T-helper 2 cell treated with Interferon-gamma antibody and Interleukin-4, amounts not matched to agents 5 μg/mL and 100 μg/mL, for 36 hours (primary cell): ENCODE measurements around the gene CTSA.

Experiments
- DNase-seq: peaks from one replicate; pipeline ENCODE4 v3.0.0; 2021; ENCODE audit warnings: low spot score
- H3K27ac Mint-ChIP-seq: one replicate; pipeline ENCODE4 v1.8.0; 2021; ENCODE audit warnings: mild to moderate bottlenecking, mixed read lengths
- H3K27me3 Mint-ChIP-seq: one replicate; pipeline ENCODE4 v1.8.0; 2021; ENCODE audit warnings: low read depth, mixed read lengths
- H3K36me3 Mint-ChIP-seq: one replicate; pipeline ENCODE4 v1.8.0; 2021; ENCODE audit warnings: low read depth, mixed read lengths
- H3K4me1 Mint-ChIP-seq: one replicate; pipeline ENCODE4 v1.8.0; 2021; ENCODE audit warnings: low read depth, mixed read lengths
- H3K4me3 Mint-ChIP-seq: one replicate; pipeline ENCODE4 v1.8.0; 2022; ENCODE audit warnings: mild to moderate bottlenecking, moderate library complexity, mixed read lengths
- H3K9me3 Mint-ChIP-seq: one replicate; pipeline ENCODE4 v1.8.0; 2021; ENCODE audit warnings: mixed read lengths

The CTSA gene

GRCh38 chr20:45943613-45944012 lies 52.5 kb downstream of the CTSA start:
- peaks cover 52% of the 10 kb centered on the region for H3K36me3 Mint-ChIP-seq
- no peaks in the 10 kb centered on the region for H3K4me1 Mint-ChIP-seq
- no peak for DNase-seq
- no peak overlapping the region for H3K4me3 Mint-ChIP-seq
- no peak overlapping the region for H3K27ac Mint-ChIP-seq
- no peaks in the 10 kb centered on the region for H3K27me3 Mint-ChIP-seq
- H3K9me3 Mint-ChIP-seq: no peaks in the 10 kb centered on the region

- Mint-ChIP-seq H3K4me1 (no peaks in the 10 kb centered on the region), H3K27me3 (no peaks in the 10 kb centered on the region), H3K36me3 (peaks cover 56% of the 10 kb centered on the region), H3K9me3 (no peaks in the 10 kb centered on the region), H3K27ac (peak overlapping the region; percentile 19), H3K4me3 (no peak overlapping the region)
- no peak for DNase-seq
Observed at GRCh38 chr20:45944151-45944964, 53.2 kb downstream of the CTSA start.

DNA sequence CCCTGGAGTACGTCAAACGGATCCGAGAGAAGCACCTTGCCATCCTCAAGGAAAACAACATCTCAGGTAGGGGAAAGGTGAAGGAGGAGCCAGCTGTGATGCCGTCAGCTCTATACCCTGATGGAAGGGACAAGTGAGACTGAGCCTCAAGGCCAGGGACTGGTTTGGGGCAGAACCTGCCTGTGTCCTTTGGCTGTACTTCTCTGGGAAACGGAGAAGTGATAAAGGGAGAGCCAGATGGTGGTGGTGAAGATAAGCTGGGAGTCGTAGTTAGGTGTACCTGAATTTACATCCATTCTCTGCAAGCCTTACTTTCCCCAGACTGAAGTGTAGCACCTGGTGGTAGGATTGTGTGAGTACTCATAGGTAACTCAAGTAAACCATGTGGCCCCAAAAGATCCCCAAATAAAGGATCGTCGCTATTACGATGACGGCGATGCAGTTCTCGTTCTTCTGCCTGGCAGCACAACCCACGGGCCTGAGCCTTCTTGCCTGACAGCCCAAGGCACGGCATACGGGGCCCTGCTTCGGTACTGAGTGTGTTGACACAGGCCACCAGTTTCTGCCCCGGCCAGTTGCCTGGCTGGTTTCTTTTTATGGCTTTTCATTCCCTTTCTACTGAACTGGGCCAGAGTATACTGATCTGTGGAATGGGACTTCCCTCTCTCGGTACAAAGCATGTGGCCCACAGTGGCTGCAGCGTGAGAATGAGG lies 54.0 kb downstream of the CTSA start:
- Mint-ChIP-seq H3K27me3 (no peaks in the 10 kb centered on the region), H3K4me1 (no peaks in the 10 kb centered on the region), H3K27ac (no peak overlapping the region), H3K4me3 (no peak overlapping the region), H3K36me3 (peaks cover 51% of the 10 kb centered on the region), H3K9me3 (no peaks in the 10 kb centered on the region)
- DNase-seq: no peak

DNA sequence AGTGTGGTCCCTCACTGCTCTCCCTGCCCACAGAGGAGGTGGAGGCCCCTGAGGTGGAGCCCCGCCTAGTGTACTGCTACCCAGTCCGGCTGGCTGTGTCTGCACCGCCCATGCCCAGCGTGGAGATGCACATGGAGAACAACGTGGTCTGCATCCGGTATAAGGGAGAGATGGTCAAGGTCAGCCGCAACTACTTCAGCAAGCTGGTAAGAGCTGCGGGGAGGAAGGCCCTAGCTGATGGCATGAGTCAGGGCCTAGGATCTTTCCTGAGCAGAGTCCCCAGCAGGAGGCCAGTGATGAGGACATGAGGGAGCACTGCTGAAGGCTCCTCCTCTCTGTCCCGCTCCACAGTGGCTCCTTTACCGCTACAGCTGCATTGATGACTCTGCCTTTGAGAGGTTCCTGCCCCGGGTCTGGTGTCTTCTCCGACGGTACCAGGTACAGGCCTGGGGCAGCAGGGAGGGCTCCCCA lies 54.6 kb downstream of the CTSA start:
- H3K27me3 Mint-ChIP-seq: no peaks in the 10 kb centered on the region
- H3K27ac Mint-ChIP-seq: no peak overlapping the region
- no peaks in the 10 kb centered on the region for H3K9me3 Mint-ChIP-seq
- H3K36me3 Mint-ChIP-seq: peaks cover 51% of the 10 kb centered on the region
- H3K4me3 Mint-ChIP-seq: no peak overlapping the region
- H3K4me1 Mint-ChIP-seq: no peaks in the 10 kb centered on the region
- no peak for DNase-seq

DNA sequence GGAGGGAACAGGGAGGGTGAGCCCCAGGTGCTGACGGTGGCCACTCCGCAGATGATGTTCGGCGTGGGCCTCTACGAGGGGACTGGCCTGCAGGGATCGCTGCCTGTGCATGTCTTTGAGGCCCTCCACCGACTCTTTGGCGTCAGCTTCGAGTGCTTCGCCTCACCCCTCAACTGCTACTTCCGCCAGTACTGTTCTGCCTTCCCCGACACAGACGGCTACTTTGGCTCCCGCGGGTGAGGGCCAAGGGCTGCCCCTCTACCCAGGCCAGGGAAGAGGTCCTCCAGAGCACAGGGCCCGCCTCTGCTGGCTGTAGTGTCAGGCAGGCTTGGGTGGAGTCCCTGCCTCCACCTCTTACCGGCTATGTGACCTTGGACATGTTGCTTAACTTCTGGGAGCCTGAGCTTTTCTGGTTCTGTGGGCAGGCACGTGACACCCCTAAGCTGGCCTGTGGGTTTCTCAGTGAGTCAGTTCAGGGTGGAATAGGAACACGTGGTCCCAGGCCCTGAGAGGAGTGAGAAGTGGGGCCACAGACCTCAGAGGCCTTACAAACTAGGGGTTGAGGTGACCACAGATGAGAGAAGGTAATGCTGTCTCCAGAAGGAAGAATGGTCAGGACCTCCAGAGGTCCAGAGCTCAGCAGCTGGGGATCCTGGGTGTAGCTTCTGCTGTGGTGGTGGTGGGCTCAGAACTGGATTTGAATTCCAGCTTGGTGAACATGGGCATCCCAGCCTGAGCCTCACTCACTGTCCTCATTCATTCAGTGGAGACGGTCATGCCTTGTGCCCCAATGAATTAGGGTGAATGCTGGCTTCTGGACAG lies 55.2 kb downstream of the CTSA start:
- H3K36me3 Mint-ChIP-seq: peaks cover 51% of the 10 kb centered on the region
- no peaks in the 10 kb centered on the region for H3K9me3 Mint-ChIP-seq
- H3K4me3 Mint-ChIP-seq: no peak overlapping the region
- H3K4me1 Mint-ChIP-seq: no peaks in the 10 kb centered on the region
- no peaks in the 10 kb centered on the region for H3K27me3 Mint-ChIP-seq
- H3K27ac Mint-ChIP-seq: peak overlapping the region; percentile 32
- peak; percentile 14 for DNase-seq

DNA sequence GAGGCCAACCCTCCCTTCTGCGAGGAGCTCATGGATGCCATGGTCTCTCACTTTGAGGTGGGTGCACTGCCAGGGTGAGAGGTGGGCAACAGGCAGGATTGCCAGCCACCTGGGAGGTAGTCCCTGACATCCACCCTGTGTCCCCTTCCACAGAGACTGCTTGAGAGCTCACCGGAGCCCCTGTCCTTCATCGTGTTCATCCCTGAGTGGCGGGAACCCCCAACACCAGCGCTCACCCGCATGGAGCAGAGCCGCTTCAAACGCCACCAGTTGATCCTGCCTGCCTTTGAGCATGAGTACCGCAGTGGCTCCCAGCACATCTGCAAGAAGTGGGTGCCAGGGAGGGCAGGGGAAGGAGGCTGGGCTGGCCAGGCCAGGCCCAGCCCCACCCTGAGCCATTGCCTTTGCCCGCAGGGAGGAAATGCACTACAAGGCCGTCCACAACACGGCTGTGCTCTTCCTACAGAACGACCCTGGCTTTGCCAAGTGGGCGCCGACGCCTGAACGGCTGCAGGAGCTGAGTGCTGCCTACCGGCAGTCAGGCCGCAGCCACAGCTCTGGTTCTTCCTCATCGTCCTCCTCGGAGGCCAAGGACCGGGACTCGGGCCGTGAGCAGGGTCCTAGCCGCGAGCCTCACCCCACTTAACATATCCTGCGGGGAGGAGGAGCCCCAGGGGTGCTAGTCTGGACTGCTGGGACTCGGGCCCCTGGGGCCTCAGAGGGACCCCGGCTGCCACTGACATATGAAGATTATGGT lies 56.2 kb downstream of the CTSA start:
- H3K4me1 Mint-ChIP-seq: no peaks in the 10 kb centered on the region
- DNase-seq: no peak
- no peak overlapping the region for H3K27ac Mint-ChIP-seq
- peaks cover 57% of the 10 kb centered on the region for H3K36me3 Mint-ChIP-seq
- H3K9me3 Mint-ChIP-seq: no peaks in the 10 kb centered on the region
- no peaks in the 10 kb centered on the region for H3K27me3 Mint-ChIP-seq
- H3K4me3 Mint-ChIP-seq: no peak overlapping the region

DNA sequence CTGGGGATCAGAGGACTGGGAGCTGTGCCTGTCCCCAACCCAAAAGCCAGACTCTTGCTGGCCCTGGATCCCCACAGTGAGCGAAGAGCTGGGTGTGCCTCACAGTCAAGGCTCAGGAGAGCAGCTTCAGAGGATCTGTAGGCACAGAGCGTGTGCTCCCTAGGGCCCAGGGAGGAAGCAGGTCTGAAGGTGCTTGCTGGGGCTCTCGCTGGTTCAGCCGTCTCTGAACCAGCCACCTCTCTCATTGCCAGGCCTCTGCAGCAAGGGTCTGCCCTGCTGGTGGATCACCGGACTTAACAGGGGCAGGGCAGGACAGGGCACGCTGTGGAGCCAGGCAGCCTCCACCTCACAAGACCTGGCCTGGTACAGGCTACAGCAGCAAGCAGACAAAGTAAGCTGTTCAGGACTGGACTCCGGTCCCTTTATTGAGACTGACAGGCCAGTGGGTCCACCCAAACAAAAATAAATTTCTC lies 57.2 kb downstream of the CTSA start:
- no peak for DNase-seq
- H3K4me1 Mint-ChIP-seq: no peaks in the 10 kb centered on the region
- no peak overlapping the region for H3K27ac Mint-ChIP-seq
- H3K36me3 Mint-ChIP-seq: peaks cover 52% of the 10 kb centered on the region
- H3K9me3 Mint-ChIP-seq: no peaks in the 10 kb centered on the region
- no peak overlapping the region for H3K4me3 Mint-ChIP-seq
- no peaks in the 10 kb centered on the region for H3K27me3 Mint-ChIP-seq
